Measurements from ENCODE around the gene ODAD4.

The ODAD4 gene

GRCh38 chr17:41930009-41930832, at the start of gene ODAD4:
ODAD4 (plus strand) TSS chr17:41930617; CDS start chr17:41930724, 107 bp downstream.
- TF ChIP-seq GATA2 (IDR thresholded peaks at IDR 0.05; ENCODE audit: low read depth, low read length) (0 out of 2 replicates have a peak, but pooled peaks have one; percentile 3), GATA3 (IDR thresholded peaks at IDR 0.05; ENCODE audit: low read depth, low read length) (no peak)

- TF ChIP-seq GATA3 (IDR thresholded peaks at IDR 0.05; ENCODE audit: low read depth, low read length) (no peak), GATA2 (IDR thresholded peaks at IDR 0.05; ENCODE audit: low read depth, low read length) (no peak)
These were observed 47.7 kb upstream of the ODAD4 start for GRCh38 chr17:41882756-41883155.

GRCh38 chr17:41885733-41886132, 44.7 kb upstream of the ODAD4 start:
- TF ChIP-seq GATA2 (IDR thresholded peaks at IDR 0.05; ENCODE audit: low read depth, low read length) (no peak), GATA3 (IDR thresholded peaks at IDR 0.05; ENCODE audit: low read depth, low read length) (no peak)

GRCh38 chr17:41888332-41888965, 42.0 kb upstream of the ODAD4 start:
- TF ChIP-seq GATA3 (IDR thresholded peaks at IDR 0.05; ENCODE audit: low read depth, low read length): no peak
- TF ChIP-seq GATA2 (IDR thresholded peaks at IDR 0.05; ENCODE audit: low read depth, low read length): no peak

- TF ChIP-seq GATA2 (IDR thresholded peaks at IDR 0.05; ENCODE audit: low read depth, low read length): no peak
These were observed 39.0 kb upstream of the ODAD4 start for GRCh38 chr17:41891135-41892020.

GRCh38 chr17:41892021-41892376, 38.4 kb upstream of the ODAD4 start:
- TF ChIP-seq GATA2 (IDR thresholded peaks at IDR 0.05; ENCODE audit: low read depth, low read length) (no peak), GATA3 (IDR thresholded peaks at IDR 0.05; ENCODE audit: low read depth, low read length) (no peak)

GRCh38 chr17:41893384-41893783, 37.0 kb upstream of the ODAD4 start:
- TF ChIP-seq GATA3 (IDR thresholded peaks at IDR 0.05; ENCODE audit: low read depth, low read length) (no peak), GATA2 (IDR thresholded peaks at IDR 0.05; ENCODE audit: low read depth, low read length) (no peak)

GRCh38 chr17:41894791-41895331, 35.6 kb upstream of the ODAD4 start:
- no peak for TF ChIP-seq GATA3 (IDR thresholded peaks at IDR 0.05; ENCODE audit: low read depth, low read length)
- TF ChIP-seq GATA2 (IDR thresholded peaks at IDR 0.05; ENCODE audit: low read depth, low read length): no peak

GRCh38 chr17:41895617-41896016, 34.8 kb upstream of the ODAD4 start:
- TF ChIP-seq GATA3 (IDR thresholded peaks at IDR 0.05; ENCODE audit: low read depth, low read length) (no peak), GATA2 (IDR thresholded peaks at IDR 0.05; ENCODE audit: low read depth, low read length) (no peak)

- TF ChIP-seq GATA2 (IDR thresholded peaks at IDR 0.05; ENCODE audit: low read depth, low read length): no peak
- TF ChIP-seq GATA3 (IDR thresholded peaks at IDR 0.05; ENCODE audit: low read depth, low read length): no peak
These were observed 33.7 kb upstream of the ODAD4 start for GRCh38 chr17:41896726-41897125.

GRCh38 chr17:41901646-41902045, 28.8 kb upstream of the ODAD4 start:
- no peak for TF ChIP-seq GATA3 (IDR thresholded peaks at IDR 0.05; ENCODE audit: low read depth, low read length)
- no peak for TF ChIP-seq GATA2 (IDR thresholded peaks at IDR 0.05; ENCODE audit: low read depth, low read length)

- TF ChIP-seq GATA3 (IDR thresholded peaks at IDR 0.05; ENCODE audit: low read depth, low read length) (no peak), GATA2 (IDR thresholded peaks at IDR 0.05; ENCODE audit: low read depth, low read length) (no peak)
These were observed 26.1 kb upstream of the ODAD4 start for GRCh38 chr17:41904242-41904841.

- TF ChIP-seq GATA3 (IDR thresholded peaks at IDR 0.05; ENCODE audit: low read depth, low read length) (no peak), GATA2 (IDR thresholded peaks at IDR 0.05; ENCODE audit: low read depth, low read length) (no peak)
These were observed 25.2 kb upstream of the ODAD4 start for GRCh38 chr17:41905172-41905571.

Data from SH-SY5Y (cell line).